Astrocyte (in vitro differentiated cells and primary cell): ENCODE results near the gene TEX29.

Experiments used
- EZH2 ChIP-seq: IDR thresholded peaks from 2 replicates; pipeline ENCODE4 v1.6.1; 2012; ENCODE audit warnings: mild to moderate bottlenecking, low read length, inconsistent platforms; ENCODE audit not compliant: insufficient read depth
- TF ChIP-seq, protein P1 (sequence below): IDR thresholded peaks from 2 replicates; pipeline ENCODE4 v1.5.1; 2011; ENCODE audit warnings: low read depth, mild to moderate bottlenecking, inconsistent platforms, low read length, moderate library complexity; ENCODE audit not compliant: insufficient read depth

GRCh38 chr13:111286749-111287148 lies 33.7 kb upstream of the TEX29 start:
- TF ChIP-seq, protein P1, sequence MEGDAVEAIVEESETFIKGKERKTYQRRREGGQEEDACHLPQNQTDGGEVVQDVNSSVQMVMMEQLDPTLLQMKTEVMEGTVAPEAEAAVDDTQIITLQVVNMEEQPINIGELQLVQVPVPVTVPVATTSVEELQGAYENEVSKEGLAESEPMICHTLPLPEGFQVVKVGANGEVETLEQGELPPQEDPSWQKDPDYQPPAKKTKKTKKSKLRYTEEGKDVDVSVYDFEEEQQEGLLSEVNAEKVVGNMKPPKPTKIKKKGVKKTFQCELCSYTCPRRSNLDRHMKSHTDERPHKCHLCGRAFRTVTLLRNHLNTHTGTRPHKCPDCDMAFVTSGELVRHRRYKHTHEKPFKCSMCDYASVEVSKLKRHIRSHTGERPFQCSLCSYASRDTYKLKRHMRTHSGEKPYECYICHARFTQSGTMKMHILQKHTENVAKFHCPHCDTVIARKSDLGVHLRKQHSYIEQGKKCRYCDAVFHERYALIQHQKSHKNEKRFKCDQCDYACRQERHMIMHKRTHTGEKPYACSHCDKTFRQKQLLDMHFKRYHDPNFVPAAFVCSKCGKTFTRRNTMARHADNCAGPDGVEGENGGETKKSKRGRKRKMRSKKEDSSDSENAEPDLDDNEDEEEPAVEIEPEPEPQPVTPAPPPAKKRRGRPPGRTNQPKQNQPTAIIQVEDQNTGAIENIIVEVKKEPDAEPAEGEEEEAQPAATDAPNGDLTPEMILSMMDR = no peak
- no peak for TF ChIP-seq EZH2
